Measurements from ENCODE around the gene ACMSD.

DNA sequence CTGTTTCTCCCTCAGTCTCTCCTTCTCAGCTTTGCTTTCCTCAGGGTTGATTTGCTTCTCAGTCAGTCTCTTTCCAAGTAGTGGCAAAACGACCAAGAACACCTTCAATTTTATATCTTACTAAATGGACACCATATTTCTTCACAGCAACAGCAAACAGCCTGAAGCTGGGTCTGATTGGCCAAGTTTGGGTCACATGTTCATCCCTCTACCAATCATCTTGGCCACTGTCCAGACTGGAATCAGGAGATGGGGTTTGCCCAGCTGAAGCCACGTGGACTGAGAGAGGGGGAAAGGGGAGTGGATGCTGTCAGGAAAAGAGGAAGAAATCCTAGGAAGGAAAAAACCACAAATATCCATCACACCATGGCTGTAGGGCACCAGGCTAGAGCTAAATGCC, 42.0 kb upstream of the ACMSD start:
- TF ChIP-seq CTCF (IDR thresholded peaks at IDR 0.05 in 4 of 5, conservative IDR thresholded peaks at IDR 0.05 in 1 of 5) (no peak), POLR2A (IDR thresholded peaks at IDR 0.05) (no peak)

Measured in gastrocnemius medialis (tissue), 4 donors.